Heart right ventricle (tissue), 16 donors: Measurements from ENCODE around the gene GALNT7. TPM values are rescaled to one million over a fixed set of nuclear protein-coding genes. Genes with fewer than 3 reads are reported as not detected.

Experiments
- ATAC-seq, 8 donors: fragments of 200-7000 bp; cut with Tn5 transposase; one replicate each; pipeline ENCODE4 v1.9.1; 2020; ENCODE audit warnings: mild to moderate bottlenecking in 8 of 8, moderate library complexity in 8 of 8, moderate number of reproducible peaks in 1 of 8
- DNase-seq, 2 donors: peaks; one replicate each; pipeline ENCODE4 v3.0.0-alpha.2; 2020
- H3K27ac ChIP-seq, 10 donors: fragments of 200-600 bp; sonication (generic) in 2 of 10; one replicate each; pipeline versions ENCODE4 v1.5.0 to v1.8.0; 2020 to 2022; ENCODE audit warnings: mild to moderate bottlenecking in 3 of 10
- H3K27me3 ChIP-seq, 7 donors: fragments of 200-600 bp; one replicate each; pipeline ENCODE4 v1.8.0; 2021 to 2022; ENCODE audit warnings: mild to moderate bottlenecking in 2 of 7
- H3K36me3 ChIP-seq, 9 donors: fragments of 200-600 bp; sonication (generic) in 1 of 9; one replicate each; pipeline versions ENCODE4 v1.5.0 to v1.8.0; 2020 to 2022; ENCODE audit warnings: mild to moderate bottlenecking in 2 of 9
- H3K4me1 ChIP-seq, 9 donors: fragments of 200-600 bp; sonication (generic) in 1 of 9; one replicate each; pipeline versions ENCODE4 v1.5.0 to v1.8.0; 2020 to 2022; ENCODE audit warnings: mild to moderate bottlenecking in 4 of 9
- H3K4me3 ChIP-seq, 10 donors: fragments of 200-600 bp; sonication (generic) in 2 of 10; one replicate each; pipeline versions ENCODE4 v1.5.0 to v1.8.0; 2020 to 2022; ENCODE audit warnings: mild to moderate bottlenecking in 7 of 10, moderate library complexity in 2 of 10
- H3K9me3 ChIP-seq, 11 donors: fragments of 200-600 bp in 10 of 11; sonication (generic) in 2 of 11; one replicate each; pipeline versions ENCODE4 v1.5.0 to v1.8.0; 2013 to 2022; ENCODE audit warnings: mild to moderate bottlenecking in 2 of 11, control low read depth in 1 of 11, moderate library complexity in 1 of 11
- CTCF ChIP-seq, 9 donors: fragments of 200-600 bp; sonication (generic) in 2 of 9; IDR thresholded peaks; one replicate each; pipeline versions ENCODE4 v1.5.0 to v1.8.0; 2021 to 2022; ENCODE audit warnings: antibody characterized with exemption in 9 of 9, mild to moderate bottlenecking in 5 of 9, moderate library complexity in 1 of 9
- WGBS, 2 donors: extraction: QIAGEN DNeasy Blood & Tissue Kit; methylation state at CpG; one replicate each; pipeline ENCODE4 v1.1.7; 2013; ENCODE audit warnings: inconsistent platforms in 1 of 2; 5-methylcytosine and 5-hydroxymethylcytosine counted together
- intact Hi-C, 10 donors: fragments of 100-400 bp; cut with DNase I; formaldehyde crosslinking; loops; one replicate each; pipeline versions ENCODE4 v1.11.1 to v1.14.2; 2022
- polyA plus RNA-seq, 2 donors: library from polyadenylated mRNA; stranded (reverse); fragments of 200-250 nt; gene quantifications; one replicate each; pipeline ENCODE4 v1.2.3, GENCODE V29; 2013
- total RNA-seq, 10 donors: library from RNA; stranded (reverse); fragmentation: NEBNext Ultra II Directional in 3 of 10; extraction: Animal tissue kit (Norgen Biotek cat#: 25700) in 3 of 10; gene quantifications; one replicate each; pipeline versions ENCODE4 v1.2.1 to v1.2.4, GENCODE V29; 2021 to 2023
- donor health status: Arrhythmogenic right ventricular cardiomyopathy.
- donor health status: ischemic (EF 13 %, LVEDD 7.1; RV severe dilation, severe dysfunction).
- donor health status: healthy with polysubstance abuse.
- donor health status: DM: no; HTN: yes; CAD: no.
- donor health status: DM: no; HTN: no; CAD: no.
- donor health status: ischemic (EF 25% LVEDD 6.9; RV normal size, moderate dysfunction).
- donor health status: ischemic (EF 25% LVEDD 5.7; RV mildly dilated, moderate dysfunction).
- donor health status: healthy.
- donor health status: DM: yes; HTN: yes; CAD: no.
- donor health status: Ischemic cardiomyopathy.
- donor health status: ischemic (EF 35%, LVEDD 5.7; RV mildly dilated, moderate dysfunction).
- donor health status: nonischemic (EF 11% LVEDD 7.7; RV severe dilation, severe dysfunction).
- donor health status: DM: yes; HTN: yes; CAD: no.
- donor health status: PGD.
- donor health status: ischemic (EF 29% LVEDD 5.4; RV normal size, mild dysfunction).
- donor health status: nonischemic (EF 23%, LVEDD 6.1; RV moderate dilation, normal function).

Gene GALNT7
- total and polyA plus RNA-seq, 12 donors, result 2.2 to 8.8 (median 5.3) TPM

GRCh38 chr4:173145131-173145530 is 23.5 kb upstream of the GALNT7 start:
- no peak overlapping the region for H3K4me3 ChIP-seq
- WGBS, 2 donors, result 87 to 88% methylated on average over 3 of the region's 3 CpGs
- no peaks in the 10 kb centered on the region for H3K27me3 ChIP-seq
- no peak overlapping the region for H3K27ac ChIP-seq
- H3K4me1 ChIP-seq, result no peaks in the 10 kb centered on the region
- DNase-seq, result no peak
- ATAC-seq, result no peak
- no peaks in the 10 kb centered on the region for H3K36me3 ChIP-seq
- no peak for TF ChIP-seq CTCF (IDR thresholded peaks at IDR 0.05)
- intact Hi-C loops, result no loop called here
- H3K9me3 ChIP-seq, result no peaks in the 10 kb centered on the region

DNA sequence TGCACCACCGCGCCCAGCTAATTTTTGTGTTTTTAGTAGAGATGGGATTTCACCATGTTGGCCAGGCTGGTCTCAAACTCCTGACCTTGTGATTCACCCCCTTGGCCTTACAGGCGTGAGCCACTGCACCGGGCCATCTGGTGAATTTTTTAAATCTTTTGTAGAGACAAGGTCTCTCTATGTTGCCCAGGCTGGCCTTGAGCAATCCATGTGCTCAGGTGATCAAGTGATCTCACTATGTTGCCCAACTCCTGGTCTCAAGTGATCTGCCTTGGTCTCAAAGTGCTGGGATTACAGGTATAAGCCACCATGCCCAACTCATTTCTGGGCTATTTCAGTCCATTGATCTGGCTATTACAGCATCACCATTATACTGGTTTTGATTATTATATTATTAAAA is 22.2 kb upstream of the GALNT7 start:
- no peaks in the 10 kb centered on the region for H3K36me3 ChIP-seq
- no peaks in the 10 kb centered on the region for H3K4me1 ChIP-seq
- H3K9me3 ChIP-seq, result no peaks in the 10 kb centered on the region
- ATAC-seq (no peak), DNase-seq (no peak)
- no peaks in the 10 kb centered on the region for H3K27me3 ChIP-seq
- WGBS, 2 donors, result 95 to 98% methylated on average over 4 of the region's 4 CpGs
- no peak overlapping the region for H3K27ac ChIP-seq
- H3K4me3 ChIP-seq, result no peak overlapping the region
- TF ChIP-seq CTCF (IDR thresholded peaks at IDR 0.05), result no peak
- intact Hi-C loops, result no loop called here

GRCh38 chr4:173151496-173151895 is 17.1 kb upstream of the GALNT7 start:
- intact Hi-C loops, result no loop called here
- H3K4me3 ChIP-seq, result no peak overlapping the region
- H3K27ac ChIP-seq, result no peak overlapping the region
- ATAC-seq (no peak), DNase-seq (no peak)
- H3K36me3 ChIP-seq, result no peaks in the 10 kb centered on the region
- H3K9me3 ChIP-seq, result no peaks in the 10 kb centered on the region
- no peaks in the 10 kb centered on the region for H3K4me1 ChIP-seq
- TF ChIP-seq CTCF (IDR thresholded peaks at IDR 0.05), result no peak
- 78 to 79% methylated on average over 2 of the region's 2 CpGs for WGBS, 2 donors
- H3K27me3 ChIP-seq, result no peaks in the 10 kb centered on the region

GRCh38 chr4:173152104-173152503 is 16.5 kb upstream of the GALNT7 start:
- WGBS, 2 donors, result 95 to 96% methylated on average over 6 of the region's 6 CpGs
- ATAC-seq, result no peak

More at GRCh38 chr4:173152104-173152503, 16.5 kb upstream of the GALNT7 start:
- Histone ChIP-seq H3K36me3 (no peaks in the 10 kb centered on the region), H3K27me3 (no peaks in the 10 kb centered on the region), H3K4me3 (no peak overlapping the region), H3K4me1 (no peaks in the 10 kb centered on the region), H3K27ac (no peak overlapping the region), H3K9me3 (no peaks in the 10 kb centered on the region)
- intact Hi-C loops, result no loop called here
- TF ChIP-seq CTCF (IDR thresholded peaks at IDR 0.05), result no peak
- no peak for DNase-seq
